ENCODE data around the gene HSPB1.
A peak's percentile ranks its signal among the peaks of the same experiment; 100 is the strongest.
"Not testable (repeated sequence)": the region's sequence is repeated elsewhere in the genome, so short reads cannot be mapped to it uniquely, and the experiment has no call there.

Gene HSPB1

DNA sequence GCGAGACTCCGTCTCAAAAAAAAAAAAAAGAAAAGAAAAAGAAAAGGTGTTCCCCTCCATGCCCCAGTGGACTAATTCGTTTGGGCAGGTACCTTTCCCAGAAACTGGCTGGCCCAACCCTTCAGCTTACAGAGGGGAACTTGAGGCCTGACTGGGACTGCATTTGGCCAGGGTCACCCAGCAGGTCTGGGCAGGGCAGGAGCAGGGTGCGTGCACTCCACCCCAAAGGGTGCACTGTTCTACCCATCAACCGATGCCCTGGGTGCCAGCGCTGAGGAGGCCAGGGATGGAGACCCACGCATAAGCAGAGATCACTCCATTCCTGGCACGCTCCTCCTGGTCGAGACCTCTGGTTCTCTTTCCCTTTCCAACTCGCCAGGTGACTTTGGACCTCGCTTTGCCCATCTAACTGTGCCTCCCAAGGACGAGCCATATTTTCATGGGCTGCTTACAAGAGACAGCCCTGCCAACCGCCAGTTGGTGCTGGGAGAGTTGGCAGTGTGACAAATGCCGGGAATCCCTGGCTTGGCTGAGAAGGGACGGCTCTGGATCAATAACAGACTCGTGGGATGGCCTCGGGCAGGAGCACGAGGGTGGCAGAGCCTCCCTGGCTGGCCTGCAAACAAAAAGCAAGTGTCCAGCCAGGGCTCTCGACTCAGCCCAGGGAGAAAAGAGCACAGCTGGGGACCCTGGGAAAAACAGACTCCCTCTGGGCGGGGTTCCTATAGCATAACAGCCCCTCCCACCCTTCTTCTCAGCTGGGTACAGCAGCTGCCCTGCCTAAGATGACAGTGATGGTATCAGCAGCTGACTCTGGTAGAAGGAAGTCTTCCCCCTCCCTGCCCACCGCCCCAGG lies 7.9 kb downstream of the HSPB1 start:
- no peak for DNase-seq

DNA sequence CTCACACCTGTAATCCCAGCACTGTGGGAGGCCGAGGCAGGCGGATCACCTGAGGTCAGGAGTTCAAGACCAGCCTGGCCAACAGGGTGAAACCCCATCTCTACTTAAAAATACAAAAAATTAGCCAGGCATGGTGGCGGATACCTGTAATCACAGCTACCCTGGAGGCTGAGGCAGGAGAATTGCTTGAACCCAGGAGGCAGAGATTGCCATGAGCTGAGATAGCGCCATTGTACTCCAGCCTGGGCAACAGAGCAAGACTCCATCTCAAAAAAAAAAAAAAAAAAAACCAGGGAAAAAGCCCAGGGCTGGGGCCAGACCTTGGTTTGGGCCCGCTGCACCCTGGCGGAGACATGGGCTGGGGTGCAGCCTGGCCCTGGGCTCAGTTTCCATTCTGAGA lies 9.4 kb downstream of the HSPB1 start:
- DNase-seq, result not testable (repeated sequence)

DNA sequence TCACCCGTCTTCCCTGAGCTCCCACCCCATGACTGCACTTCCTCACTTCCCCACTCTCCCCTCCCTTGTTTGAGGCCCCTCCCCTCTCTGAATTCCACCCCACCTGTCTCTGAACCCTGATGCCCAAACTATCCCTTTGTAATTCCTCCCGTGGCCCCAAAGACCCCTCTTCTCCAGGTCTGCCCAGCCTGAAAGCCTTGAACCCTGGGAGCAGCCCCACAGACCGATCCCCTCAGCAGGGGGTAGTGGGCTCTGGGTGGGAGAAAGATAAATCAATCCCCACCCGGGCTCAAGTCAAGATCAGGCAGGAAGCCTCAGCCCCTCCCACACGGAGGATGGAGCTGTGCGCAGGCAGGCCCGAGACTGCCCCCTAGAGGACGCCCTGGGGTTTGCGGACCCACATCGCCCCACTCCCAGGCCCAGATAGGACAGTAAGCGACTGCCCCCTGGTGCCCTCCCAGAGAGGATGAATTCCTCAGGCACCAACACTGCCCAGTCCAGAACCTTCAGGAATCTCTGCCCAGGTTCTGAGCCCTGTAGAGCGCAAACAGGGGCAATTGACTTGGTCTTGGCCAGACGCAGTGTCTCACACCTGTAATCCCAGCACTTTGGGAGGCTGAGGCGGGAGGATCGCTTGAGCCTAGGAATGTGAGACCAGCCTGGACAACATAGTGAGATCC lies 11.7 kb downstream of the HSPB1 start:
- peak; percentile 98 for DNase-seq

DNA sequence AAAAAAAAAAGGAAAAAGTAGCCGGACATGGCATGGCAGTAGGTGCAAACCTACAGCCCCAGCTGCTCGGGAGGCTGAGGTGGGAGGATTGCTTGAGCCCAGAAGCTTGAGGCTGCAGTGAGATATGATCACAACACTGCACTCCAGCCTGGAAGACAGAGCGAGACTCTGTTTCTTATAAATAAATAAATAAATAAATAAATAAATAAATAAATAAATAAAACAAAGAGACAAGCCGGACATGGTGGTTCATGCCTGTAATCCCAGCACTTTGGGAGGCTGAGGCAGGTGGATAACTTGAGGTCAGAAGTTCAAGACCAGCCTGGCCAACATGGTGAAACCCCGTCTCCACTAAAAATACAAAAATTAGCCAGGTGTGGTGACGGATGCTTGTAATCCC lies 12.3 kb downstream of the HSPB1 start:
- not testable (repeated sequence) for DNase-seq

GRCh38 chr7:76315364-76315763 lies 12.9 kb downstream of the HSPB1 start:
- no peak for DNase-seq

- DNase-seq, result no peak
Measured at GRCh38 chr7:76316984-76317781, 14.7 kb downstream of the HSPB1 start.

GRCh38 chr7:76317782-76318487 lies 15.5 kb downstream of the HSPB1 start:
- DNase-seq, result peak; percentile 94

DNA sequence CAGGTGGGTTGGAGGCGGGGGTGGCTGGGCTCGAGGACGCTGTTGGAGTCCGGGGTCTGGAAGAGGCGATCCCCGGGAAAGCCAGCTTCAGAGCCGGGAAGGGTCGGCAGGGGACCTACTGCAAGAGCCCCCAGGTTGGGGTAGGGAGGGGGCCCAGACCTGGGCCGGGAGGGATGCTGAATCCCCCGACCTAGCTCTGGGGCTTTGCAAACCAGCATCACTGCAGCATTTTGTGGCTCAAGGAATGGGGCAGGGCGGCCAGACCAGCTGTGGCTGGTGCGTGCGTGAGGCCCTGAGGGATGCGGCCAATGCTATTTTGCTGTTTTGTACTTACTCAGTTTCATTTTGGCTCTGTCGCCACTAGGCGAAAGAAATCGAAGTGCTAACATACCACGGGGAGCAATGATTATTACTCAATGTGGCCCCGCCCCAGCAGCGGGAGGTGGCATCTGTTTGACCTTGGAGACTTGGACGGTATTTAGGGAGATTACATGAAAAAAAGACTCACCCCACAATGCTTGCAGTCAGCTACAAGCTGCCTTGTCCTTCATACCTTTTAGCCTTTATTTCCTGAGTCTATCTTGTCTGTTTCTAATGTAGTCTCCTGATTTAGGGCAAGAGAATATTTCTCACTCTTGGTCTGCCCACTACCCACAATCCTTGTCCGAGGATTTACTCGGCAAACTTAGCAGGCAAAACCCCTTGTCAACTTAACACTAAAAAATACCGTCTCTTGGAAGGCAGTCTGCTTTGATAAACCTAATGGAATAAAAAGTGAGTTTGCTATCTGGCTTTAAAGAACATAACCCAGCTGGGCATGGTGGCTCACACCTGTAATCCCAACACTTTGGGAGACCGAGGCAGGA lies 16.2 kb downstream of the HSPB1 start:
- peak; percentile 65 for DNase-seq

- DNase-seq, result no peak
Measured at GRCh38 chr7:76325092-76325491, 22.6 kb downstream of the HSPB1 start.

GRCh38 chr7:76325811-76326210 lies 23.3 kb downstream of the HSPB1 start:
- no peak for DNase-seq

DNA sequence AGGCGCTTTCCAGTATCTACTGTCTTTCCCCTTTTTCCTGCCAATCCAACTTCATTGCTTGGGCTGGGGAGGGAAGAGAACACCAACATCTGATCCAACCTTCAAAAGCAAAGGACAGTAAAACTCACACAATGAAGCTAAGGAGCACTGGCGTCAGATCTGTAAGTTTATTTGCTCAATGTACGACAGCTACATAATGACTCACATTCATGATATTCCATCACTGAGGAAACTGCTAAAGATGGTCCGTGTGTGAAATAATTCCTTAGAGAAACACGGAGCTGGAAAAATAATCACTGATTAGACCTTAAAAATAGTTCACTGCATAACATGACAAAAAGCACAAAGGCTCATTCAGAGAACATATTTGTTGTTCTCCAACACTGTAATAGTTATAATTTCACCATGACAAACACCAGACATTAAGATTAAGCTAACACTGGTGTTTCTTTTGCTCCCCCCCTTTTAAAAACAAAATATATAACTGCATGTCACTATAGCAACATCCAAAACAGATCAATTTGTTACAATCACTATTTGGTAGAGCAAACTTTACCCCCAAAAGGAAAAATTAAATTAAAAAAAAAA lies 24.3 kb downstream of the HSPB1 start:
- no peak for DNase-seq

DNA sequence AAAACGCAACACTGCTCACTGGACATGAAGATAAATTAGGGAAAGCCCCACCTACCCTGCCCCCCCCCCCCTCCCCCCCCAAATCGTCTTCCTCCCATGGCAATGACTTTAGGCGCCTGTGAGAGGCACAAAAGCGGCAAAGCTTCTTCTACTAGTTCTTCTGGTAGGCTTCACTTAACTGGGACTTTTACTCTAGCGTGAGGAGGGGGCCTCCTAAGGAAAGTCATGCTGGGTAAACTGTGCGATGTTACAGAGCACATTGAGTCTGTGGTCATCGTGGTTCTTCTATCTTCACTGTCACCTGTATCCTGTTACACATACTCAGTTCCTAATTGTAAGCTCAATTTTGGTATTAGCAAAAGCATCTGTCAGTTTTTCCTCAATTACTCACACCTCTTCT lies 25.1 kb downstream of the HSPB1 start:
- DNase-seq, result no peak

DNA sequence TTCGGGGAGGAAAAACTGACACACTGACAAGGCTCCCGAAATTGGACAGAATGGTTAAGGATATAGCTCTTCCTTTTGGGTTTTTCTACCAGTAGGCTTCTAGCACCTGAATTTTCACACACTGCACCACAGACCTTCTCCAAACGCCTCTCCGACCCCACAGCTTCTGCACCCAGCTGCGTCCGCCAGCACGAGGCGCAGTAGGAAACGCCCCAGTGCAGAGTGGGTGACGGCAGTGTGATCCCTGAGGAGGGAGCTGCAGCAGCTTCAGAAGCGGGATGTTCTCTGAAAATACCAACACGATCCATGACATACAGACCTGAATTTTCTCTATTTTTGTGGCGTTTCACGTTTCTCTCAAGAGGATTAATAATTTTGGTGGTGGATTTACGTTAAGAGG lies 25.9 kb downstream of the HSPB1 start:
- no peak for DNase-seq

DNA sequence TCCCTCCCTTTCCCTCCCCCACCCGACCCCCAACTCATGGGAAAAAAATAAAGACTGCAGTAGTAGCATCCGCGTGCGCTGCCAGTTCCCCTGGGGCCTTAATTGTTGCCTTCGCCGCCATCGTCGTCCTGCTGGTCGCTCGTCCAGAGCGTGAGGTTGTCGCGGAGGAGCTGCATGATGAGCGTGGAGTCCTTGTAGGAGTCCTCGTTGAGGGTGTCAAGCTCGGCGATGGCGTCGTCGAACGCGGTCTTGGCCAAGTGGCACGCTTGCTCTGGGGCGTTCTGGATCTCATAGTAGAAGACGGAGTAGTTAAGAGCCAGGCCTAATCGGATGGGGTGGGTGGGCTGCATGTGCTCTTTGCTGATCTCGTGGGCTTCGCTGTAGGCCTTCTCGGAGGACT lies 27.0 kb downstream of the HSPB1 start:
- no peak for DNase-seq

DNA sequence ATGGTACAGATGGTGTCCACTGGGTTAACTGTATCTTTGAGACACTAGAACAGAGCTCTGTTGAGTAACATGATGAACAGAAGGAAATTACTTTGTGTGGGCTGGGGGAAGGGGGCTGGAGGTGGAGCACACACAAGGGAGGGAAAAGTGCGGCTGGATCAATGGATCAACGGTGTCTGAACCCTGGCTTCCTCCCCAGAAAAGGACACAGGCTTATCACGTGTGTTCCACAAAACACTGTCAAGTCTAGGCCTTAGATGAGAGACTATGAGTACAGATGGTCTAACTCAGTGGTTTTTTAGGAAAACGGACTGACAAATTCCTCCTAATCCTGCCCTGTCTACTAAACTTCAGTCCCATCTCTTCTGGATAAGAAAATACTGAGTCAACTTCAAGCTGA lies 27.8 kb downstream of the HSPB1 start:
- DNase-seq, result no peak

DNA sequence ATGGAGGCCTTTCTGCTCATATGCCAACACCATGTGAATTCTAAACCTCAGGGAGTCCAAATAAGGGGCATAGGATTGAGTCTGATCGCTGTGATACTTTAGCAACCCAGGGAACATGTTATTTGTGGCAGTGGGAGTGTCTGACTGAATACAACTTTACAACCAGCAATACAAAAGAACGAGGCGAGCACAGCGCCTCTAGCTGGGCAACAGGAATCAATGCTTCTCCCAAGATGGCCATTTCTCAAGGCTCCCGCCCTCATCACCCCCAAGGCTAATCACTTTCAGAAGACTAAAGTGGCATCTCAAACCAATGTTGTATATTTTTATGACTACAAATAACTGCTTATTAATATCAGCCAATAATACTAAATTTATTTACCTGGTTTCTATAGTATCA lies 28.2 kb downstream of the HSPB1 start:
- no peak for DNase-seq

GRCh38 chr7:76332078-76332477 lies 29.6 kb downstream of the HSPB1 start:
- no peak for DNase-seq

DNA sequence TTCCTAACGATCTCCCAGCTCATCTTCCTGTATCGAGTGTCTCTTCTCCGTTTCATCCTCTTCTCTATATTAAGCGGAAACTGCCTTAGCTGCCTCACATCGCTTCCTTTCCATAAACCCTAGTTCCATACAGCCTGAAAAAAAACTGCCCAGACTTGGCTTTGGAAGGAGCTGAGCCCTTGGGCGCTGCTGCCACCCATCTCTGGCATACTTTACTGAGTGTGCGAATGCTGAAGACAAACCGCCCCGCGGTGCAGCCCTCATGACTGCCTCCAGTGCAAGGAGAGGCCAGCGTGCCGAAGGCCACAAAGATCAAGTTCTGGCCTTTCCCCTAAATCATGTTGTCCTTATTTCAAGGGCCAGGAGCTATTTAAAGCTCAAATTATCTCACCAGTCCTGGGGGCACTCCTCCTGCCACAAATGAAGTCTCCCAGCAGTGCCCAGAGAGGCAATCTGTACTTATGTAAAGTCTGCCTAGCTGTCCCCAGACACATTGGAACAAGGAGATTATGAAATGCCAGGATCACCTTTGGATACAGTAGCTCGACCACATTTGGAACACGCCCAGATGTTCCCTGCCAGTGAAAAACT lies 31.1 kb downstream of the HSPB1 start:
- DNase-seq, result peak; percentile 13

GRCh38 chr7:76334320-76334967 lies 32.0 kb downstream of the HSPB1 start:
- DNase-seq, result peak; percentile 5

GRCh38 chr7:76335417-76335816 lies 32.9 kb downstream of the HSPB1 start:
- DNase-seq, result peak; percentile 5

GRCh38 chr7:76336094-76336493 lies 33.6 kb downstream of the HSPB1 start:
- no peak for DNase-seq
